ENCODE measurements around the gene KRT7. TPM values are rescaled to one million over a fixed set of nuclear protein-coding genes. Genes with fewer than 3 reads are reported as not detected.

The KRT7 gene
- total RNA-seq, 1 donor from 2014 or later, result 11.6 TPM

- H3K27ac Mint-ChIP-seq, result no peak overlapping the region
- no peaks in the 10 kb centered on the region for H3K36me3 Mint-ChIP-seq (ENCODE audit: insufficient read depth)
- no peak overlapping the region for H3K4me3 Mint-ChIP-seq (ENCODE audit: low read depth)
- peaks cover 30% of the 10 kb centered on the region for H3K27me3 Mint-ChIP-seq
- no peak for TF ChIP-seq CTCF (IDR thresholded peaks at IDR 0.05; ENCODE audit: unreplicated experiment)
- no peak for DNase-seq (ENCODE audit: low spot score, unreplicated experiment)
- H3K4me1 Mint-ChIP-seq (ENCODE audit: low read depth), result peaks cover 47% of the 10 kb centered on the region
- H3K9me3 Mint-ChIP-seq (ENCODE audit: low read depth), result no peaks in the 10 kb centered on the region
Measured at GRCh38 chr12:52243259-52243855, 10.3 kb downstream of the KRT7 start.

- DNase-seq (ENCODE audit: low spot score, unreplicated experiment), result no peak
- H3K36me3 Mint-ChIP-seq (ENCODE audit: insufficient read depth), result no peaks in the 10 kb centered on the region
- H3K4me3 Mint-ChIP-seq (ENCODE audit: low read depth), result no peak overlapping the region
- no peaks in the 10 kb centered on the region for H3K9me3 Mint-ChIP-seq (ENCODE audit: low read depth)
- H3K27ac Mint-ChIP-seq, result peak overlapping the region; percentile 49
- H3K27me3 Mint-ChIP-seq, result peaks cover 35% of the 10 kb centered on the region
- no peak for TF ChIP-seq CTCF (IDR thresholded peaks at IDR 0.05; ENCODE audit: unreplicated experiment)
- peaks cover 46% of the 10 kb centered on the region for H3K4me1 Mint-ChIP-seq (ENCODE audit: low read depth)
Measured at GRCh38 chr12:52243856-52244614, 11.0 kb downstream of the KRT7 start.

GRCh38 chr12:52244615-52244994 is 11.6 kb downstream of the KRT7 start:
- no peak overlapping the region for H3K27ac Mint-ChIP-seq
- no peak for DNase-seq (ENCODE audit: low spot score, unreplicated experiment)
- H3K36me3 Mint-ChIP-seq (ENCODE audit: insufficient read depth), result no peaks in the 10 kb centered on the region
- no peak for TF ChIP-seq CTCF (IDR thresholded peaks at IDR 0.05; ENCODE audit: unreplicated experiment)
- no peak overlapping the region for H3K4me3 Mint-ChIP-seq (ENCODE audit: low read depth)
- peaks cover 40% of the 10 kb centered on the region for H3K27me3 Mint-ChIP-seq
- peaks cover 44% of the 10 kb centered on the region for H3K4me1 Mint-ChIP-seq (ENCODE audit: low read depth)
- no peaks in the 10 kb centered on the region for H3K9me3 Mint-ChIP-seq (ENCODE audit: low read depth)

GRCh38 chr12:52245259-52245961 is 12.4 kb downstream of the KRT7 start:
- H3K4me3 Mint-ChIP-seq (ENCODE audit: low read depth), result no peak overlapping the region
- no peak for DNase-seq (ENCODE audit: low spot score, unreplicated experiment)
- H3K27me3 Mint-ChIP-seq, result peaks cover 47% of the 10 kb centered on the region
- H3K27ac Mint-ChIP-seq, result no peak overlapping the region
- no peaks in the 10 kb centered on the region for H3K36me3 Mint-ChIP-seq (ENCODE audit: insufficient read depth)
- H3K9me3 Mint-ChIP-seq (ENCODE audit: low read depth), result no peaks in the 10 kb centered on the region
- no peak for TF ChIP-seq CTCF (IDR thresholded peaks at IDR 0.05; ENCODE audit: unreplicated experiment)
- H3K4me1 Mint-ChIP-seq (ENCODE audit: low read depth), result peaks cover 43% of the 10 kb centered on the region

- DNase-seq (ENCODE audit: low spot score, unreplicated experiment), result no peak
- H3K4me1 Mint-ChIP-seq (ENCODE audit: low read depth), result peaks cover 43% of the 10 kb centered on the region
- peak overlapping the region; percentile 77 for H3K27ac Mint-ChIP-seq
- no peak for TF ChIP-seq CTCF (IDR thresholded peaks at IDR 0.05; ENCODE audit: unreplicated experiment)
- H3K27me3 Mint-ChIP-seq, result peaks cover 52% of the 10 kb centered on the region
- H3K9me3 Mint-ChIP-seq (ENCODE audit: low read depth), result no peaks in the 10 kb centered on the region
- H3K4me3 Mint-ChIP-seq (ENCODE audit: low read depth), result no peak overlapping the region
- H3K36me3 Mint-ChIP-seq (ENCODE audit: insufficient read depth), result no peaks in the 10 kb centered on the region
Measured at GRCh38 chr12:52245962-52246569, 13.0 kb downstream of the KRT7 start.

Measured in progenitor cell of endocrine pancreas (in vitro differentiated cells).